ENCODE results near the gene CHMP6. TPM values are rescaled to one million over a fixed set of nuclear protein-coding genes. Genes with fewer than 3 reads are reported as not detected.

Gene CHMP6
- total RNA-seq, 4 donors from 2014 or later: 30.6 to 46.3 (median 40.2) TPM

DNA sequence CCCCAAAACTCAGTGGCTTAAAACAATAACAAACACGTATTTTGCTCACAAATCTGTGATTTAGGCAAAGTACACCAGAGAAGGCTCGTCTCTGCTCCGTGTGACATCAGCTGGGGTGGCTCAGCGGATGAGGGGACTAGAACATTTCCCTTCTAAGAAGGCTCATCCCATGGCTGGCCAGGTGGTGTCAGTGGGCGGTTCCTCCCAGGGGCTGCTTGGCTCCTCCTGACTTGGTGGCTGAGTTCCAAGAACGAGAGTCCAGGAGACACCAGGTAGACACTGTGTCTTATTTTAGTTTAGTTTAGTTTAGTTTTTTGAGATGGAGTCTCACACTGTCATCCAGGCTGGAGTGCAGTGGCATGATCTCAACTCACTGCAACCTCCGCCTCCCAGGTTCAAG, 5.6 kb upstream of the CHMP6 start:
- Histone ChIP-seq H3K36me3 (no peaks in the 10 kb centered on the region), H3K27me3 (no peaks in the 10 kb centered on the region), H3K27ac (no peak overlapping the region), H3K4me1 (peaks cover 0 to 22% (median 12%) of the 10 kb centered on the region in 4 donors), H3K9me3 (no peaks in the 10 kb centered on the region), H3K4me3 (no peak overlapping the region)
- WGBS, 2 donors: 78 to 83% methylated on average over 7 of the region's 7 CpGs
- TF ChIP-seq POLR2A (IDR thresholded peaks at IDR 0.05) (no peak), EP300 (IDR thresholded peaks at IDR 0.05) (no peak)
- TF ChIP-seq, protein P1, sequence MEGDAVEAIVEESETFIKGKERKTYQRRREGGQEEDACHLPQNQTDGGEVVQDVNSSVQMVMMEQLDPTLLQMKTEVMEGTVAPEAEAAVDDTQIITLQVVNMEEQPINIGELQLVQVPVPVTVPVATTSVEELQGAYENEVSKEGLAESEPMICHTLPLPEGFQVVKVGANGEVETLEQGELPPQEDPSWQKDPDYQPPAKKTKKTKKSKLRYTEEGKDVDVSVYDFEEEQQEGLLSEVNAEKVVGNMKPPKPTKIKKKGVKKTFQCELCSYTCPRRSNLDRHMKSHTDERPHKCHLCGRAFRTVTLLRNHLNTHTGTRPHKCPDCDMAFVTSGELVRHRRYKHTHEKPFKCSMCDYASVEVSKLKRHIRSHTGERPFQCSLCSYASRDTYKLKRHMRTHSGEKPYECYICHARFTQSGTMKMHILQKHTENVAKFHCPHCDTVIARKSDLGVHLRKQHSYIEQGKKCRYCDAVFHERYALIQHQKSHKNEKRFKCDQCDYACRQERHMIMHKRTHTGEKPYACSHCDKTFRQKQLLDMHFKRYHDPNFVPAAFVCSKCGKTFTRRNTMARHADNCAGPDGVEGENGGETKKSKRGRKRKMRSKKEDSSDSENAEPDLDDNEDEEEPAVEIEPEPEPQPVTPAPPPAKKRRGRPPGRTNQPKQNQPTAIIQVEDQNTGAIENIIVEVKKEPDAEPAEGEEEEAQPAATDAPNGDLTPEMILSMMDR (IDR thresholded peaks at IDR 0.05): no peak
- DNase-seq (ENCODE audit: low spot score in 2 of 2): no peak

DNA sequence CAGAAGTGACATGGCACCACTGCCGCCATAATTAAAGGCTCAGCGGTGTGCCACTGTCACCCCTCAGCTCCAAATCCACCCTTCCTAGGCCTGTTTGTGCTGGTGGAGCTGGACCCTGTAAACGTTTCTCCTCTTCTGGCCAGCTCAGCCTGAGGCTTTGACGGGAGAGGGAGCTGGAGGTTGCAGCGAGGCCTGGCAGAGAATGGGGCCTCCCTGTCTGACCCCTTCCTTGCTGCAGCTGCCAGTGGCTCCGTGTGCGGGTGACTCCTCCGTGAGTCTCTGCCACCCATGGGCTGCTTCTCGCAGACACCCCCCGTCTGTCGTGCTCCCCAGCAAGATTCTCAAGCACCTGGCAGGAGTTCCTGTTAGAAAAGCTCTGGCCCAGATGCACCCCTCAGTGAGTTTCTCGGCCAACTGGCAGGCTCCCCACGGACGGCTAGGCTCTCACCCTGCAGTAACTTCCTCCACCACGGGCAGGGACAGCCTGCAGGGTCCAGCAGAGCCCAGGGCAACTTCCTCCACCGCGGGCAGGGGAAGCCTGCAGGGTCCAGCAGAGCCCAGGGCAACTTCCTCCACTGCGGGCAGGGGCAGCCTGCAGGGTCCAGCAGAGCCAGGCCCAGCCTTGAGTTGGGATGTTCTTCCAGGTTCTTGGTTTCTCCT, 4.7 kb upstream of the CHMP6 start:
- no peak for DNase-seq (ENCODE audit: low spot score in 2 of 2)
- Histone ChIP-seq H3K9me3 (no peaks in the 10 kb centered on the region), H3K27me3 (no peaks in the 10 kb centered on the region), H3K27ac (no peak overlapping the region), H3K4me3 (no peak overlapping the region), H3K36me3 (no peaks in the 10 kb centered on the region), H3K4me1 (peaks cover 0 to 21% (median 11%) of the 10 kb centered on the region in 4 donors)
- WGBS, 2 donors: 64 to 66% methylated on average over 12 to 15 of the region's 18 CpGs
- TF ChIP-seq EP300 (IDR thresholded peaks at IDR 0.05) (no peak), POLR2A (IDR thresholded peaks at IDR 0.05) (no peak)
- TF ChIP-seq, protein P1 (IDR thresholded peaks at IDR 0.05): no peak

DNA sequence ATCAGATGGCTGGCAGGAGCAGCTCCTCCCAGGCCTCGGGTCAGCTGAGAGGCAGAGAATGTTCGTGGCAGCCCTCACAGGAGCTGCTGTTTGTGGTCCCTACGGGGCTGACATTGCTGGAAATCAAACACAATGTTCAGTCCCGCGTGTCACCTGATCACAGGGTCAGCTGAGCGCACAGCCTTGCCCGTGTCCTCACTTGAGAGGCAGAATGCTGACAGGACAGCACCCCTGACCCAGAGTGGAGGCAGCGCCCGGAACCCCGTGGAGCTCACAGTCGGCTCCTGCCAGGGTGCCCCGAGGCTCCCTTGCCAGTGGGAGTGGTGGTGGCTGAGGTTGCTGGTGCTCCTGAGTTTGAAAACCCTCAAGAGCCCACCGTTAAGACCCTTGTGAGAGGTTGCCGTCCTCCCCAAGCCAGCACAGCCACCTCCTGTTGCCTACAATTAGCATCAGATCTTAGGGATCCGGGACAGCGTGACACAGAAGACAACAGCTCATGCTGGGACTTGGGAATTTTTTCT, 3.6 kb upstream of the CHMP6 start:
- Histone ChIP-seq H3K4me1 (peaks cover 0 to 28% (median 19%) of the 10 kb centered on the region in 4 donors), H3K27ac (peak overlapping the region in 1 of 4 donors; percentile 24), H3K27me3 (no peaks in the 10 kb centered on the region), H3K36me3 (no peaks in the 10 kb centered on the region), H3K9me3 (no peaks in the 10 kb centered on the region), H3K4me3 (no peak overlapping the region)
- WGBS, 2 donors: 50 to 77% methylated on average over 2 to 16 of the region's 16 CpGs
- TF ChIP-seq POLR2A (IDR thresholded peaks at IDR 0.05): no peak
- TF ChIP-seq, protein P1 (IDR thresholded peaks at IDR 0.05): no peak
- no peak for TF ChIP-seq EP300 (IDR thresholded peaks at IDR 0.05)
- no peak for DNase-seq (ENCODE audit: low spot score in 2 of 2)

DNA sequence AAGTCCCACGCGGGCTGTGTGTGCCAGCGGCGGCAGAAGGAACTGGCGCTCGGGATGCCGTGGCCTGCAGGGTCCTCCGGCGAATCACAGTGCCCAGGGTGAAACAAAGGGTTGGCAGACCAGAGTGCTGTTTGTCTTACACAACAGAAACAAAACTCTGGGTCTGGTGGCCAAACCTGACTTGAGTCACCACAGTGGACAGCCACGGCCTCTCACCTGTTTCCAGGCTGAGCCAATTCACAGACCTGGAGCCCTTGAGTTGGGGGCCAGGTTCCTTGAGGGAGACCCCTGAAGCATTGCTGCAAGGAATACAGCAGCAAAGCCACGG, 2.1 kb upstream of the CHMP6 start:
- Histone ChIP-seq H3K27me3 (no peaks in the 10 kb centered on the region), H3K36me3 (peaks cover 0 to 13% (median 0%) of the 10 kb centered on the region in 3 donors), H3K4me1 (peaks cover 0 to 43% (median 27%) of the 10 kb centered on the region in 4 donors), H3K27ac (no peak overlapping the region), H3K4me3 (no peak overlapping the region), H3K9me3 (no peaks in the 10 kb centered on the region)
- 70 to 76% methylated on average over 11 of the region's 11 CpGs for WGBS, 2 donors
- no peak for DNase-seq (ENCODE audit: low spot score in 2 of 2)
- TF ChIP-seq, protein P1 (IDR thresholded peaks at IDR 0.05): no peak
- TF ChIP-seq EP300 (IDR thresholded peaks at IDR 0.05) (no peak), POLR2A (IDR thresholded peaks at IDR 0.05) (no peak)

DNA sequence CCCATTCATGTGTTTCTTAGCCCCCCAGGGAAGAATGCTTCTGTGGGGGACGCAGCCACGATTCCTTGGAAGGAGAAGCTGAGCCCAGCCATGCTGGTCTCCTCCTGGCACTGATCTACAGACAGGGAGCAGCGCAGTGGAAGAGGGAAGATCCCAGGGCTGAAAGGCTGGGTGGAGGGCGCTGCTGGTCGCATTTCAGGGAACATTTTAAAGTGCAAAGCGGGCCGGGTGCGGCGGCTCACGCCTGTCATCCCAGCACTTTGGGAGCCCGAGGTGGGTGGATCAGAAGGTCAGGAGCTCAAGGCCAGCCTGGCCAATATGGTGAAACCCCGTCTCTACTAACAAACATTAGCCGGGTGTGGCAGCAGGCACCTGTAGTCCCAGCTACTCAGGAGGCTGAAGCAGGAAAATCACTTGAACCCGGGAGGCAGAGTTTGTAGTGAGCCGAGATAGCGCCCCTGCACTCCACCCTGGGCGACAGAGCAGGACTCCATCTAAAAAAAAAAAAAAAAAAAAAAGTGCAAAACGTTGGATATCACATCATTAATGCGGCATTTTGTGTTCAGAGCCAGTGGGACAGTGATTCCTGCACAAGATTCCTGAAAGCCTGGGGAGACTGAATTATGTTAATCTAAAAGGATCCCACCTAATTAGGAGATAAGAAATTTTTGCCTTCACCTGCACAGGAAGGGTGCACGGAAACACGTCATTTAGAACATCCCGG, 558 bp upstream of the CHMP6 start:
- Histone ChIP-seq H3K9me3 (no peaks in the 10 kb centered on the region), H3K36me3 (peaks cover 0 to 29% (median 5%) of the 10 kb centered on the region in 3 donors), H3K4me1 (peaks cover 0 to 43% (median 27%) of the 10 kb centered on the region in 4 donors), H3K27ac (peak overlapping the region; percentile 52 to 90 (median 81)), H3K27me3 (no peaks in the 10 kb centered on the region), H3K4me3 (peak overlapping the region; percentile 78 to 97 (median 92))
- no peak for DNase-seq (ENCODE audit: low spot score in 2 of 2)
- 43 to 49% methylated on average over 18 to 22 of the region's 22 CpGs for WGBS, 2 donors
- TF ChIP-seq POLR2A (IDR thresholded peaks at IDR 0.05): no peak

Measured in tibial nerve (tissue), 4 donors.